NOMO-1 treated with dmso at 0.1 percent for 144 hours (cell line): ENCODE measurements around the gene ACP7.
"Not testable (repeated sequence)": the region's sequence is repeated elsewhere in the genome, so short reads cannot be mapped to it uniquely, and the experiment has no call there.

Experiments
- DNase-seq: peaks from one replicate; lab custom pipeline; 2025; ENCODE audit not compliant: unreplicated experiment; lab: John Stamatoyannopoulos, UW

ACP7 gene

DNA sequence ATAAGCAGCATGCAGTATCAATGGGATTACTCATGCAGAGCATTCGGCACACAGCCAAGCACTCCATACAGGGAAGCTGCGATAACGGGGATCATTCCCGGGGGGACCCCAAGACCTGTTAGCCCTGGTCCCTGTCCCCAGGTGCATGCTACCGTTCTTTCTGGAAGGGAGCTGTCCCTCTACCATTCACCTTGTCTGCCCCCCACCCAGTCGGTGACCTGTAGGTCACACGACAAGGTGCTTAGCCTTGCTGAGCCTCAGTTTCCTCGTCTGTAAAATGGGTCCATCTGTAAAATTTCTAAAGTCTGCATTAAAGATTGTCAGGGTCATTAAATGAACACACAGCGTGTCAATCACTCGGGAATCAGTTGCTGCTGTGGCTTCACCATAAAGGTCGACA is 6.8 kb upstream of the ACP7 start:
- no peak for DNase-seq

DNA sequence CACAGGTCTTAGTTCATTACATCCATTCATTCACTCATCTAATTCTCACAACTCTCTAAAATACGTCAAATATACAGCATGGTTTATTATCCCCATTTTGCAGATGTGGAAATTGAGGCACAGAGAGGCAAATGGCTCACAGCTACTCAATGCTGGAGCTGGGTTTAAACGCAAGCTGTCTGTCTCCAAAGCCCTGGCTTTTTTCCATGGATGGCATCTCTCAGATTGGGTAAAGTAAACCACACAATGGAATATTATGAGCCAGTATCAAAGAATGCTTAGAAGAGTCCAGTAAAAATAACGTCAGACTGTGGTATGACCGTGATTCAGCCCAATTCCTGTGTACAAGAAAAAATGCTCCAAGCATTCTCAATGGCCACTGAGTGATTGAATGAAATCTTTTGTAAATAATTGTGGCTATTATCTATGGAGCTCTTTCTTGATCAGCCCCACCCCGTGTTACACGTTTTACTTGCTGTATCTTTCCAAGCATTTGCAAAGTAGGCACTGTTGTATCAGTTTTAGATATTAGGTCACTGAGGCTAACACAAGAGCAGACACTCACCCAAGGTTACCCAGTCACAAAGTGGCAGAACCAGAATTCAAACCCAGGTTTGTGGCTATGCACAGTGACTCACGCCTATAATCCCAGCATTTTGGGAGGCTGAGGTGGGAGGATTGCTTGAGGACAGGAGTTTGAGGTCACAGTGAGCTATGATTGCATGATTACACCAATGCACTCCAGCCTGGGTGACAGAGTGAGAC is 5.5 kb upstream of the ACP7 start:
- no peak for DNase-seq

- no peak for DNase-seq
Measured at GRCh38 chr19:39080431-39080830, 3.7 kb upstream of the ACP7 start.

DNA sequence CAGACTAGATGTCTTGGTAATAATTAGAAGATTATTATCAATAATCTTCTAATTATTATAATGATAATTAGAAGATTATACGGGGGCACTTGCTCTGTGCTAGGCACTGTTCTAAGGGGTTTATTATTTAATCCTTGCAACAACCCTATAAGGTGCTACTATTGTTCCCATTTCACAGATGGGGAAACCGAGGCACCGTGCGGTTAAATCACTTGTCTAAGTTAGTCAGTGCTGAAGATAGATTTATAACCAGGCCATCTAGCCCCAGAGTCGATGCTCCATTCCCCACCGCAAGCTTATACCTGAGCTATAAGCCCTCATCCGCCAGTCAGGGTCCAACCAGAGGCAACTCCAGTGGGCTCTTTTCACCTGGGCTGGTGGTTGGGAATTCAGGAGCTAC is 2.0 kb upstream of the ACP7 start:
- DNase-seq, result no peak

DNA sequence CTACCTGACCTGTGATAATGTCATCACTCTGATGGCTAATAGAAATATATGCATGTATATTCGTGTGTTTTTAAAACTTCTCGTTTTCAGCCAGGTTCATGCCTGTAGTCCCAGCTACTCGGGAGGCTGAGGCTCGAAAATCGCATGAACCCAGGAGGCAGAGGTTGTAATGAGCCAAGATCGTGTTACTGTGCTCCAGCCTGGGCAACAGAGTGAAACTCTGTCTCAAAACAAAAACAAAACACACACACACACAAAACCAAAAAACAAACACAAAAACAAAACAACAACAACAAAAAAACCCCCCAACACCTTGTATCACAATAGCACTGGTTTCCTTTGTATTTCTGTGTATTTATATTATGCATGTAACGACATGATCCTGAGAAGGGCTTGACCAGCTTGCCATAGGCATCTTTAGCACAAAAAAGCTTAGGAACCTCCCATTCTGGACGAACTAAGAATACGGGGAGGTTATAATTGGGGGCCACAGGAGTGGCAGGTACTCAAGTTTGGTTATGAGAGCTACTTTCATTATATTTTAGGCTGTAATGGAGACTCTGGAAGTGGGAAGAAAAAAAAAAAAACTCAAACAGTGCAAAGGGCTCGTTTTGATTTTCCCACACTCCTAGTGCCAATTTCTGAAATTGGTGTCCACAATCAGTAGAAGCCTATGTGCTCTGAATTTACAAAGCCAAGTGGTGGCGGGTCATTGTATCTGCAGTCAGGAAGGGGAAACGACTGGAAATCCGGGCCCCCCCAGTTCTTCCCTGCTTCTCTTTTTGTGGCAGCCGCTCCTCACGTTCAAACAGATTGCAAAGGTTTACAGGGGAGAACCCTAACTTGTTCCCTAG is 1.2 kb upstream of the ACP7 start:
- DNase-seq, result no peak

GRCh38 chr19:39083599-39083982 is 577 bp upstream of the ACP7 start:
- DNase-seq, result no peak

DNA sequence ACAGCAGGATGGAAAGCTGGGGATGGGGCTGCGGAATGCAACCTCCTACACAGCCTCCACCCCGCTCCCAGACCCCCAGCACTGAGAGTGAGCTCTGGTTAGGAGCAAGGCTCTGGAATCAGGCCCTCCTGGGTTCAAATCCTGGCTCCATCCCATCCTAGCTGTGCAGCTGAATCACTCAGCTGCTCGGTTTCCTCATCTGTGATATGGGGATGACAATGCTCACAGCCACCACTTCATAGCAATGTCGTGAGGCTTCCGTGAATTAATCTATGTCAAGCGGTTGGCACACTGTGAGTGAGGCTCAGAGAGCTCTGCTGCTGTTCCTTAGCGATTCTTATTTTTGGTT is 538 bp downstream of the ACP7 start:
- DNase-seq, result no peak

GRCh38 chr19:39085392-39085791 is 1.2 kb downstream of the ACP7 start:
- DNase-seq, result no peak

GRCh38 chr19:39086386-39086785 is 2.2 kb downstream of the ACP7 start:
- no peak for DNase-seq

GRCh38 chr19:39087907-39088686 is 3.9 kb downstream of the ACP7 start:
- DNase-seq, result no peak

DNA sequence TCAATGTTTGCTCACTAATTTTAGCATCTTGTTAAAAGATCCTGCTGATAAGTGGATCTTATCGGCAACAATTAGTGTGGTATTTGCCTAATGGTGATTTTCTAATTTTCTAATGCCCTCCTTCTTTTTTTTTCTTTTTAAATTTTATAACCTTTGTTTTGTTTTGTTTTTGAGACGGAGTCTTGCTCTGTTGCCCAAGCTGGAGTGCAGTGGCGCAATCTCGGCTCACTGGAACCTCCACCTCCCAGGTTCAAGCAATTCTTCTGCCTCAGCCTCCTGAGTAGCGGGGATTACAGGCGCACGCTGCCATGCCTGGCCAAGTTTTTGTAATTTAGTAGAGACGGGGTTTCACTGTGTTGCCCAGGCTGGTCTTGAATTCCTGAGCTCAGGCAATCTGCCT is 5.8 kb downstream of the ACP7 start:
- DNase-seq, result not testable (repeated sequence)

DNA sequence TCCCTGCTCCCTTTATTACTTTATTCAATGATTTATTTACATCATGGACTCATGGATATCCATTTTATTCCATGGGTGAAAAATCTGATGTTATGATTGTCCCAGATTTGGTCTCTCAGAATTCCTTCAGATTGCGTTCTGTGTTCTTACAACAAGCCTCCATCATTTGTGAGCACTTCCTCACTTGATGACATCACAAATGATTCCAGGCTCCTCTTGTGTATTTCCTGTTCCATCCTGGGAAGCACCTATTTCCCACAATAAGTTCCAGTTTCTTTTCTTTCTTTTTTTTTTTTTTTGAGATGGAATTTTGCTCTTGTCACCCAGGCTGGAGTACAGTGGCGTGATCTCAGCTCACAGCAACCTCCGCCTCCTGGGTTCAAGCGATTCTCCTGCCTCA is 6.7 kb downstream of the ACP7 start:
- DNase-seq, result no peak

GRCh38 chr19:39095799-39096540 is 11.8 kb downstream of the ACP7 start:
- DNase-seq, result not testable (repeated sequence)

- no peak for DNase-seq
Measured at GRCh38 chr19:39097299-39097698, 13.1 kb downstream of the ACP7 start.

- DNase-seq, result no peak
Measured at GRCh38 chr19:39097721-39098120, 13.6 kb downstream of the ACP7 start.

DNA sequence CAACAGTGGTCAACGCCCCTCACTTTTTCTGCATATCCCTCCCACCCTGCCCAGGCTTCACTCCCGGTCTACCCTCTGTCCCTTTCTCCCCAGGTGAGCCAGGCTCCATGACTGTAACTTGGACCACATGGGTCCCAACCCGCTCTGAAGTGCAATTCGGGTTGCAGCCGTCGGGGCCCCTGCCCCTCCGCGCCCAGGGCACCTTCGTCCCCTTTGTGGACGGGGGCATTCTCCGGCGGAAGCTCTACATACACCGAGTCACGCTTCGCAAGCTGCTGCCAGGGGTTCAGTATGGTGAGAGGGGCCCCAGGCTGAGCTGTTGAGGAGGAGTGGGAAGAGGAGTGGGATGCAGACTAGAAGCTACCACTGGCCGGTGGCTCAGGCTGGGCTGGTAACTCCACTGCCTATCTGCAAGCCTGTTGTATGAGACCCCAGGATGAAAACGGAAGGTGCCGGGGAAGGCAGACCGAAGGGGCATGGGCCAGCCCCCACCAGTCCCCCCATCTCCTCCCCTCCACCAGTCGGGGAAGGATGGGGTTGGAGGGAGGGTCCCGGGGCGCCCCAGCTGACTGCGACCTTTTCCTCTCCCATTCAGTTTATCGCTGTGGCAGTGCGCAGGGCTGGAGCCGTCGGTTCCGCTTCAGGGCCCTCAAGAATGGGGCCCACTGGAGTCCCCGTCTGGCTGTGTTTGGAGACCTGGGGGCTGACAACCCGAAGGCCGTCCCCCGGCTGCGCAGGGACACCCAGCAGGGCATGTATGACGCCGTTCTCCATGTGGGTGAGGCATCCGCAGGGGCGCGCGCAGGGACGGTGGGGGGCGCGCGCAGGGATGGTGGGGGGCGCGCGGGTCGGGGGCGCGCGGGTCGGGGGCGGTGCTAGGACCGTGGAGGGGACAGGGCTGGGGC is 14.4 kb downstream of the ACP7 start:
- no peak for DNase-seq

DNA sequence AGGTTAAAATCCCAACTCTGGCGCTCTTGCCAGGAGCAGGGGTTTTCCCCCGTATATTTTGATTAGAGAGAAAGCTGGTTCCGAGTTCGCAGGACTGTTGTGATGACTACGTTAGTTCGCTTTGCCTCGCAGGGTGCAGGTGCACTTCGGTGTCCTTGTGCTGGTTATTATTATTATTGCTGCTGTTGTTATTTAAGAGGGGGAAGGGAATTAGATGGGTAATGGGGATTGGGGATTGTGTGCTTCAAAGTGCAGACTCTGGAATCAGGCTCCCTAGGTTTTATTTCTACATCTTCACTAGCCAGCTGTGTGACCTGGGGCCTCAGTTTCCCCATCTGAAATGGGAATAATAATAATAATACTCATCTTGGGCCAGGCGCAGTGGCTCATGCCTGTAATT is 15.2 kb downstream of the ACP7 start:
- no peak for DNase-seq

- DNase-seq, result no peak
Measured at GRCh38 chr19:39100500-39101166, 16.5 kb downstream of the ACP7 start.

DNA sequence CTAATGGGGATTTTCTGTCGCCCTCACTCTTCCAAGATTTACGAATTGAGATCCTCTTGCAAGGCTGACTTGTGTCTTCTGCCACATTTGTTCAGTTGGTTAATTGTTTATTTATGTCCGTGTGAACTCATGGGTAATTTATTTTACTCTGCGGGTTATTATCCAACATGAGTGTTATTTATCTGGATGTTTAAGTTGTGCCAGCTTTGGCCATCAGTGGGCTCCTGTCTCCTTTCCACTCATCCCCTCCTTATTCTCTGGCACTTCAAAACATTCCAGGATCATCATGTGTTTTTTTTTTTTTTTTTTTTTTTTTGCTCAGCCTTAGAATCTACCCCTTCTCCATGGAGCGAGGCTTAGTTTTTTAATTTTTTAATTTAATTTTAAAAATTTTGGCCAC is 19.0 kb downstream of the ACP7 start:
- DNase-seq, result no peak
